A673 (cell line): Measurements from ENCODE around the gene ANO2. TPM values are rescaled to one million over a fixed set of nuclear protein-coding genes. Genes with fewer than 3 reads are reported as not detected.

ENCODE experiments used
- BruUV-seq: library from RNA; stranded (reverse); fragments of 400-500 nt; replicated peaks from 2 replicates; lab custom pipeline; 2021; lab: Mats Ljungman, UMichigan
- CTCF ChIA-PET: fragments of 300-600 bp; sonication (Branson Sonifier 250); formaldehyde crosslinking; loops from one replicate; lab custom pipeline; 2022; ENCODE audit warnings: antibody characterized with exemption; lab: Charles Lee
- POLR2A ChIA-PET: fragments of 300-600 bp; sonication (Branson Sonifier 250); formaldehyde crosslinking; loops from one replicate; lab custom pipeline; 2022; ENCODE audit warnings: antibody characterized with exemption; ENCODE audit not compliant: low non-redundant PET; lab: Charles Lee
- DNase-seq: peaks from one replicate; pipeline ENCODE4 v3.0.0-alpha.2; 2015; ENCODE audit warnings: low spot score
- H3K27ac ChIP-seq: fragments of 200-600 bp; sonication (generic); 2 replicates; pipeline ENCODE4 v1.5.1; 2016; ENCODE audit warnings: mixed run types, low read depth, mild to moderate bottlenecking, mixed read lengths, antibody characterized with exemption, low read length; ENCODE audit not compliant: poor library complexity, severe bottlenecking
- H3K27me3 ChIP-seq: fragments of 200-600 bp; sonication (generic); replicated peaks from 2 replicates; pipeline ENCODE4 v1.6.1; 2017; ENCODE audit warnings: mixed run types, low read depth, mild to moderate bottlenecking, mixed read lengths, antibody characterized with exemption, low read length; ENCODE audit not compliant: insufficient read depth, poor library complexity
- H3K36me3 ChIP-seq: fragments of 200-600 bp; sonication (generic); 2 replicates; pipeline ENCODE4 v1.6.1; 2016; ENCODE audit warnings: mixed run types, mild to moderate bottlenecking, mixed read lengths, antibody characterized with exemption, low read length; ENCODE audit not compliant: insufficient read depth, poor library complexity, severe bottlenecking
- H3K4me1 ChIP-seq: fragments of 200-600 bp; sonication (generic); 2 replicates; pipeline ENCODE4 v1.6.1; 2017; ENCODE audit warnings: mixed run types, mild to moderate bottlenecking, mixed read lengths, antibody characterized with exemption, low read length; ENCODE audit not compliant: insufficient read depth, poor library complexity, severe bottlenecking
- H3K4me3 ChIP-seq: fragments of 200-600 bp; sonication (generic); 2 replicates; pipeline ENCODE4 v1.5.1; 2016; ENCODE audit warnings: low read depth, mixed run types, mild to moderate bottlenecking, mixed read lengths, low read length; ENCODE audit not compliant: poor library complexity, severe bottlenecking
- H3K9me3 ChIP-seq: fragments of 200-600 bp; sonication (generic); 2 replicates; pipeline ENCODE4 v1.6.1; 2016; ENCODE audit warnings: mixed run types, low read depth, mild to moderate bottlenecking, mixed read lengths, antibody characterized with exemption, low read length; ENCODE audit not compliant: poor library complexity, severe bottlenecking
- CTCF ChIP-seq: fragments of 300-800, 200-600 bp; sonication (generic); conservative IDR thresholded peaks from 2 replicates; pipeline ENCODE4 v1.5.1; 2017; ENCODE audit warnings: low read depth, mild to moderate bottlenecking, antibody characterized with exemption, low read length, moderate library complexity, mixed read lengths
- EZH2 ChIP-seq: fragments of 200-600 bp; sonication (generic); IDR thresholded peaks from 2 replicates; pipeline ENCODE4 v1.6.1; 2017; ENCODE audit warnings: borderline replicate concordance, low read depth, mild to moderate bottlenecking, mixed read lengths, antibody characterized with exemption, low read length; ENCODE audit not compliant: poor library complexity, severe bottlenecking
- intact Hi-C: fragments of 100-400 bp; cut with micrococcal nuclease; formaldehyde crosslinking; loops from one replicate; pipeline ENCODE4 v1.10.0; 2022; ENCODE audit not compliant: unreplicated experiment
- total RNA-seq: library from RNA; stranded (reverse); gene quantifications from 2 replicates; pipeline ENCODE4 v1.2.3, GENCODE V29; 2021

The ANO2 gene
- total RNA-seq, 1 experiment from 2014 or later: not detected

- H3K27ac ChIP-seq: no peak overlapping the region
- BruUV-seq: no TSS peak
- no peaks in the 10 kb centered on the region for H3K9me3 ChIP-seq
- intact Hi-C loops: no loop called here
- POLR2A ChIA-PET: interaction anchor here (0.6 kb wide), 1 partner anchor 1081 kb away, joined by 4 read pairs; no protein-coding TSS in a partner anchor
- H3K4me1 ChIP-seq: no peaks in the 10 kb centered on the region
- CTCF ChIA-PET: no interaction called here
- peaks cover 18% of the 10 kb centered on the region for H3K27me3 ChIP-seq
- no peak for TF ChIP-seq EZH2
- no peak for TF ChIP-seq CTCF
- H3K4me3 ChIP-seq: no peak overlapping the region
- DNase-seq: no peak
- H3K36me3 ChIP-seq: no peaks in the 10 kb centered on the region
Measured at GRCh38 chr12:5522432-5523335, 422.4 kb downstream of the ANO2 start.

GRCh38 chr12:5521456-5522325 is 423.4 kb downstream of the ANO2 start:
- ChIA-PET POLR2A (no interaction called here), CTCF (no interaction called here)
- TF ChIP-seq CTCF (no peak), EZH2 (no peak)
- no peaks in the 10 kb centered on the region for H3K4me1 ChIP-seq
- no TSS peak for BruUV-seq
- no peak overlapping the region for H3K27ac ChIP-seq
- H3K4me3 ChIP-seq: no peak overlapping the region
- no peak for DNase-seq
- H3K27me3 ChIP-seq: peaks cover 8% of the 10 kb centered on the region
- H3K36me3 ChIP-seq: no peaks in the 10 kb centered on the region
- intact Hi-C loops: no loop called here
- no peaks in the 10 kb centered on the region for H3K9me3 ChIP-seq

- Histone ChIP-seq H3K36me3 (no peaks in the 10 kb centered on the region), H3K27me3 (peaks cover 3% of the 10 kb centered on the region), H3K4me1 (no peaks in the 10 kb centered on the region), H3K9me3 (no peaks in the 10 kb centered on the region), H3K27ac (no peak overlapping the region), H3K4me3 (no peak overlapping the region)
- intact Hi-C loops: no loop called here
- POLR2A ChIA-PET: no interaction called here
- CTCF ChIA-PET: no interaction called here
- BruUV-seq: no TSS peak
- TF ChIP-seq EZH2: no peak
- no peak for TF ChIP-seq CTCF
- no peak for DNase-seq
Measured at GRCh38 chr12:5520831-5521230, 424.2 kb downstream of the ANO2 start.
